ENCODE data around the gene MMP24OS. TPM values are rescaled to one million over a fixed set of nuclear protein-coding genes. Genes with fewer than 3 reads are reported as not detected.
A peak's percentile ranks its signal among the peaks of the same experiment; 100 is the strongest.

Gene MMP24OS
- total and polyA plus RNA-seq, 2 donors from 2014 or later: 127 to 248 TPM

DNA sequence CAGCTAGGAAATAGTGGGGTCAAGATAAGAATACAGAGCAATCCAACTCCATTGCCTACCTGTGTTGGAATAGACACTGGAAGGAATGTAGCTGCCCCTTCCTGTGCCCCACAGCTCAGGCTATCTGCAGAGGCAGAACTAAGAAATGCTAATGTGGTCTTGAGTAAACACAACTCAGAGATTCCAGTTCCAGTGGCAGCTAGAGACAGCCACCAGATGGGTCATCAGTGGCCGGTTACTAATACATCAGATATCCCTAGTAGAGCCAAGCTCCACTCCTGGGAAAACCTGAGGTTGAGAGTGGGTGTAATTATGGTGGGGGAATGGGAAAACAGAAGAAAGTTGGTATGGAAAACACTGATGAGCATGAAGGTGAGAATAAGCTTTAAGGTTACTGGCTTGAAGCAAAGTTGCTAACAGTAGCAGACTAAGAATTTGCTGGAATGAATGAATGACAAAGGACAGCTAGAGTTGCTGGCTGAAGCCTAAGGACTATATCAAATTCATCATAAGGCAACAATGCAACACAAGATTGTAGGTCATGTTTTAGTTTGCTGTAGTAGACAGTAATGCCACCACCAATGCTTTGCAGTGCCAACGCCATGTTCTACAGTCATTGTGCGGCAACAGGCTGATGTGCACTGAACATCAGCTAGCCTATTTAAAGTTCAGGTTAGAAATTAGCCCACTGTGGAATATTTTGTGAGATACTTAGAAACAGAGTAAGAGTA lies 42.6 kb upstream of the MMP24OS start:
- Histone ChIP-seq H3K27me3 (ENCODE audit: control insufficient read depth, insufficient read depth, low read length) (no peaks in the 10 kb centered on the region), H3K4me1 (ENCODE audit: control insufficient read depth in 2 of 3, insufficient read depth in 2 of 3, low read depth in 1 of 3, low read length in 3 of 3) (peaks cover 0 to 20% (median 7%) of the 10 kb centered on the region in 3 donors), H3K36me3 (ENCODE audit: control insufficient read depth in 2 of 3, insufficient read depth in 3 of 3, low read length in 3 of 3) (peaks cover 0 to 4% (median 0%) of the 10 kb centered on the region in 3 donors), H3K27ac (ENCODE audit: low read depth in 2 of 2, low read length in 2 of 2) (no peak overlapping the region), H3K4me3 (ENCODE audit: low read length in 3 of 3) (no peak overlapping the region), H3K9ac (ENCODE audit: low read length in 3 of 3) (no peak overlapping the region), H3K9me3 (ENCODE audit: control insufficient read depth in 2 of 3, insufficient read depth in 1 of 3, low read length in 3 of 3) (no peaks in the 10 kb centered on the region)
- intact Hi-C loops (cut with DNase I): no loop called here
- no peak for FAIRE-seq
- peak in 3 of 5 donors; percentile 50 to 55 (median 53) for DNase-seq
- no peak for TF ChIP-seq CTCF (IDR thresholded peaks at IDR 0.05; ENCODE audit: borderline replicate concordance, extremely low read depth, insufficient read depth)

- Histone ChIP-seq H3K27ac (ENCODE audit: low read depth in 2 of 2, low read length in 2 of 2) (no peak overlapping the region), H3K4me1 (ENCODE audit: control insufficient read depth in 2 of 3, insufficient read depth in 2 of 3, low read depth in 1 of 3, low read length in 3 of 3) (peaks cover 0 to 20% (median 7%) of the 10 kb centered on the region in 3 donors), H3K9me3 (ENCODE audit: control insufficient read depth in 2 of 3, insufficient read depth in 1 of 3, low read length in 3 of 3) (no peaks in the 10 kb centered on the region), H3K4me3 (ENCODE audit: low read length in 3 of 3) (no peak overlapping the region), H3K27me3 (ENCODE audit: control insufficient read depth, insufficient read depth, low read length) (no peaks in the 10 kb centered on the region), H3K36me3 (ENCODE audit: control insufficient read depth in 2 of 3, insufficient read depth in 3 of 3, low read length in 3 of 3) (peaks cover 0 to 4% (median 0%) of the 10 kb centered on the region in 3 donors), H3K9ac (ENCODE audit: low read length in 3 of 3) (no peak overlapping the region)
- no peak for DNase-seq
- no peak for TF ChIP-seq CTCF (IDR thresholded peaks at IDR 0.05; ENCODE audit: borderline replicate concordance, extremely low read depth, insufficient read depth)
- intact Hi-C loops (cut with DNase I): no loop called here
- FAIRE-seq: no peak
These were observed 41.9 kb upstream of the MMP24OS start for GRCh38 chr20:35319871-35320197.

DNA sequence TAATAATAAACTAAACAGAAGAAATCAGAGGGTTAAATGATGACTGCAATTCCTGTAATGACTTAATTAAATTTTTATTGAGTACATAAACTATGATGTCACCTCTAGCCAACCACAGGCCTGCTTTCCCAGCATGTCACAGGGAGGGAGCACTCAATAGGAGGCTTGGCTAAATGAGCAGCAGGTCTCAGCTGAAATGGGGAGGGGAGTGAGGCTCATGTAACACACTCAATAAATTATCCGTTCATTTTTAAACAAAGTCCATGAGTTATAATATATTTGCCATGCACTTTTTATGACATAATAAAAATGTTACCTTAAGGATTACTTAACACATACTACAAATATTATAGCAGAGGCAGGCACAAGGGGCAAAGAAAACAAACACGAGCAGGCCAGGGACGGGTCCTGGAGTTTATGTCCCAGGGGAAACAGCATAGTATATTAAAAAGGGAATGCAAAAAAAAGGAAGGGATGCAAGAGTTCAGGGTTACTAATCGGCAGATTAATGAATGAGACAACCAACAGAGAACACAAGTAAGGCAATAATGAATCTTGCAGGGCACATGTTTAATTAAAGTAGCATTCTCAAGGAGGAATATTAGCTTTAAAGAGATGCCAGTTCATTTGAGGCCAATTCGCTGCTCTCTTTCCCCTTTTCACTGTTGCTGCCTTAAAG lies 41.4 kb upstream of the MMP24OS start:
- intact Hi-C loops (cut with DNase I): no loop called here
- H3K9ac ChIP-seq (ENCODE audit: low read length in 3 of 3): no peak overlapping the region
- H3K27ac ChIP-seq (ENCODE audit: low read depth in 2 of 2, low read length in 2 of 2): peak overlapping the region; percentile 10 to 71
- no peaks in the 10 kb centered on the region for H3K9me3 ChIP-seq (ENCODE audit: control insufficient read depth in 2 of 3, insufficient read depth in 1 of 3, low read length in 3 of 3)
- H3K4me1 ChIP-seq (ENCODE audit: control insufficient read depth in 2 of 3, insufficient read depth in 2 of 3, low read depth in 1 of 3, low read length in 3 of 3): peaks cover 0 to 20% (median 7%) of the 10 kb centered on the region in 3 donors
- peak in 3 of 5 donors; percentile 29 to 73 (median 63) for DNase-seq
- no peak for FAIRE-seq
- no peak overlapping the region for H3K4me3 ChIP-seq (ENCODE audit: low read length in 3 of 3)
- H3K27me3 ChIP-seq (ENCODE audit: control insufficient read depth, insufficient read depth, low read length): no peaks in the 10 kb centered on the region
- TF ChIP-seq CTCF (IDR thresholded peaks at IDR 0.05; ENCODE audit: borderline replicate concordance, extremely low read depth, insufficient read depth): no peak
- peaks cover 0 to 4% (median 0%) of the 10 kb centered on the region in 3 donors for H3K36me3 ChIP-seq (ENCODE audit: control insufficient read depth in 2 of 3, insufficient read depth in 3 of 3, low read length in 3 of 3)

Data from kidney (tissue), 14 donors.